Ramos (cell line): ENCODE results near the gene PWP2.
"Not testable (repeated sequence)": the region's sequence is repeated elsewhere in the genome, so short reads cannot be mapped to it uniquely, and the experiment has no call there.

Experiments used
- in situ Hi-C: fragments of 300-500 bp; cut with MboI; formaldehyde crosslinking; loops from one replicate; pipeline ENCODE4 v1.14.3; 2022; ENCODE audit warnings: low sequenced_read_pairs; ENCODE audit not compliant: unreplicated experiment

The PWP2 gene

DNA sequence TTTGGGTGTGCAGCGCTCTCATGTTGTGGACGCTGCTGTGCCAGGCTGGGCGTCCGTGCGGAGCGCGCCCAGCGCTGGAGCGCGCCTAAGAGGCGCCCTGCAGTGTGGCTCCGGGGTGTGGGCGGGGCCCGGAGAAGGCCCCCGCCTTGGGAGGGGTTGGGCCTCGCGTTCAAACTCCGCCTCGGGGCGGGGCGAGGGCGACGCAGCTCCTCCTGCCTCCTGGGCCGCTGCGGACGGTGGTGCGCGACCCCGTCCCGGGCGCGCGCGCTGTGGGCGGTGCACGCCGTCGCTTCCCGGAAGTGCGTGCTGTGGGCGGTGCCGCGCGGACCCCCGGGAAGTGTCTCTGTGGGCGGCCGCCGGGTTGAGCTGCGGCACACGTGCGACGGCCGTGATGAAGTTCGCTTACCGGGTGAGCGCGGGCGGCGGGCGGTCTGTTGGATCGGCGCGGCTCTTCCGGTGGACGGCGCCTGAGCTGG, at the start of gene PWP2:
Gene PWP2 (plus strand): TSS at position 374 of the 476 bp plus-strand sequence. CDS start 18 bp downstream, at position 392.
- in situ Hi-C loops = not testable (repeated sequence)

- in situ Hi-C loops = no loop called here
Observed at GRCh38 chr21:44057960-44058651, 49.1 kb upstream of the PWP2 start.

DNA sequence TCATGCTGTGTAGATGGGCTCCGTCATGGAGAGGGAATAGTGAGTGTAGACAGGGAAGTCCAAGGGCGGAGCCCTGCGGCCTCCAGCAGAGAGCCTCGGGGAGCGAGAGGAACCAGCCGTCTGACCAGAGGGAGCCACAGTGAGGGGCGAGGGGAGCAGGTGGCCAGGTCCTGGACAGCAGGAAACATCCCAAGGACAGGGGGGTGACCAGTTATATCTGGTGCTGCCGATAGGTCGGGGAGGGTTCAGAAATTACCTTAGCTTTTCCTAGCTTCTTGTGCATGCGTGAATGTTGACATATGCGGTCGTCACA, 48.6 kb upstream of the PWP2 start:
- in situ Hi-C loops = no loop called here

- in situ Hi-C loops = no loop called here
Observed at GRCh38 chr21:44058981-44059380, 48.2 kb upstream of the PWP2 start.

DNA sequence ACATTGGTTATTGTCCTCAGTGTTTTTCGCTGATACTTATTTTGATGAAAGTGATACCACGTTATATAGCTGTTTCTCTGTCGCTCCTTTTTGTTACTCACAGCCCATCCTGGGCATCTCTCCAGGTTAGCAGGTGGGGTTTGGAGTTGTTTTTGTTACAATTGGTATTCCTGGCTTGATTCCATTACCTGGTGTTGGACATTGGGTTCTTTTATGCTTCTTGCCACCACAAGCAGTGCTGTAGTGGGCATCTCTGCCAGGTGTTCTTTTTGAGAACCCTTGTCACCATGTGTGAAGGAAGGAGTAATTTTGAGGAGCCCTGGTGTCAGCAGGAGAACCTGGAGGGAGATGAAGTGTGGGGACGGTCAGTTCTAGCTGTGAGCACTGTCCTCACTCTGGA, 47.5 kb upstream of the PWP2 start:
- in situ Hi-C loops = no loop called here

DNA sequence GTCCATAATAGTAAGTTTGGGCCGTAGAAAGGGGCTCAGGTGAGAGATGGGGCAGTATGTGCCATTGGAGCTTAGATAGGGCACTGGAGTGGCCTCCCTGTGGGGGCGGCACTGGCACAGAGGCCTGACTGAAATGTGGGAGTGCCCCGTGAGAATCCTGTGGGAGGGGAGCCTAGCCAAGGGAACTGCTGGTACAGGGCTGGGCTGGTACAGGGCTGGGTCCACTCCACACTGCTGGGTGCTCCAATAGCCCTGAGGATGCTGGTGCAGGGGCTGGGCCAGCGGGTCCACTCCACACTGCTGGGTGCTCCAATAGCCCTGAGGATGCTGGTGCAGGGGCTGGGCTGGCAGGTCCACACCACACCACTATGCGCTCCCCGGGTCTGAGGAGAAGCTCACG, 44.8 kb upstream of the PWP2 start:
- in situ Hi-C loops = no loop called here

DNA sequence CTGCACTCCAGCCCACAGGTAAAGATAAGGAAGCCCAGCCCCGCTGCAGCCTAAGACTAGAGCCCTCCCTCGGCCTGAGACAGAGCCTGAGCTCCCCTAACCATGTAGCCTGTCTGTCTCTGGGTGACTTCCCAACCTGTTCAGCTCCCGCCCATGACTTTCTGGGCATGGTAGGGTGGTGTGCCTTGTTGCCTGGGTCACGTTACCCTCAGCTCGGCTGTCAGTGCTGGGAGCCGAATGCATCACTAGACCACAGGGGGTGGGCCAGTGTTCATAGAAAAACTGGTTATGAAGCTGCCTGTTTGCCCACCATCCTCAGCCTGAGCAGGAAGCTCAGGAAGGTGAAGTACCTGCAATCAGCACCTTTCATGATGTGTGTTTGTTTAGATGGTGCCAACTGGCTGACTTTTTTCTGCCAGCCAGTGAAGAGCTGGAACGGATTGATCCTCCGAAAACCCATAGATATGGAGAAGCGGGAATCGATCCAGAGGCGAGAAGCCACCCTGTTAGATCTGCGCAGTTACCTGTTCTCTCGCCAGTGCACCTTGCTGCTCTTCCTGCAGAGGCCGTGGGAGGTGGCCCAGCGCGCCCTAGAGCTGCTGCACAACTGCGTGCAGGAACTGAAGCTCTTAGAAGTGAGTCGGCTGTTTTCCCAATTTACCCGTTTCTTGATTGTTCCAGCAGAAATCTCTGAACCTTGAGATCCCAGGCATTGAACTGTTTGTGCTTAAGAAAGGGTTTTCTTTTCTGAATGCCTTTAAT, 43.9 kb upstream of the PWP2 start:
- in situ Hi-C loops = no loop called here

DNA sequence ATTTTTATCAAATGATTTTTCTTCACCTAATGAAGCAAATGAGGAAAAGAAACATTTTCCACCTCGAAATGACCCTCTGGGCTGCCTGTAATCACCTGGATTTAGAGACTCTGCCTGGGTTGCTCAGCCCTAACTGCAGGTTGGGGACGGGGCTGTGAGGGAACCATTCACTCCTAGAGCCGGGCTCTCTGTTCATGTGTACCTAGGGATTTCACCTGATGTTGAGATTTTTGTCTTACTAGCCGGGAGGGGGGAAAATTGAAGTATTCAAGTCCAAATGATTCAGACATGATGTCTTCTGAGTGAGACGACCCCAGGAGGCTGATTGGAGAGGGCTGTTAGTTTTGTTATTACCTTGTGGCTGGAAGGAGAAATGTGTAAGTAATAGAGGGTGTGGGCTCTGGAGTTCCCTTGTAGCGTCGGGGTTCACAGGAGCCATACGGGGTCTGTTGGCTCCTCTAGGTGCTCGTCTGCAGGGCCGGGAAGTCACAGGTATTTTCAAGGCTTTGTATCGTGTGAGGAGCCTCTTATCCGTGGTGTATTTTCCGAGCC, 42.3 kb upstream of the PWP2 start:
- in situ Hi-C loops = loop anchor here (5.0 kb wide), 1 partner anchor 33 kb away; no protein-coding TSS in a partner anchor

GRCh38 chr21:44065428-44065827, 41.8 kb upstream of the PWP2 start:
- in situ Hi-C loops = loop anchor here (5.0 kb wide), 1 partner anchor 33 kb away; no protein-coding TSS in a partner anchor

DNA sequence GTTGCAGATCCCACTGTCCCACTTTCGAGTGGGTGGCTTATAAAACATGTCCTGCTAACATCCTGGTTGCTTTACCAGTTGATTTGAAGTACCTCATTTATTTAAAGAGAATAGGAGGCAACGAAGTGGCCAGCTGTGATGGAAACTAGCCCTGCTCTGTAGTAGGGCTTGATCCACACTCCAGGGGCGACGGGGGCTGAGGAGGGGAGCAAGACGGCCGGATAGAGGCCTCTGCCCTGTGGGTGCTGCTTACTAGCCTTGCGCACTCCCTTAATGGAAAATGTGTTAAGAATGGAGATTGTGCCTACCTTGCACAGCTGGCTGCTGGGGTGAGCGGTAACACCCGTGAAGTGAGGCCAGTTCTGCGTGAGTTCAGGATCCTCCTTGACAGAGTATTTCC, 41.1 kb upstream of the PWP2 start:
- in situ Hi-C loops = loop anchor here (5.0 kb wide), 1 partner anchor 34 kb away; no protein-coding TSS in a partner anchor

- in situ Hi-C loops = loop anchor here (5.0 kb wide), 1 partner anchor 35 kb away; no protein-coding TSS in a partner anchor
Observed at GRCh38 chr21:44067011-44067839, 40.0 kb upstream of the PWP2 start.

- in situ Hi-C loops = no loop called here
Observed at GRCh38 chr21:44070391-44070790, 36.8 kb upstream of the PWP2 start.

DNA sequence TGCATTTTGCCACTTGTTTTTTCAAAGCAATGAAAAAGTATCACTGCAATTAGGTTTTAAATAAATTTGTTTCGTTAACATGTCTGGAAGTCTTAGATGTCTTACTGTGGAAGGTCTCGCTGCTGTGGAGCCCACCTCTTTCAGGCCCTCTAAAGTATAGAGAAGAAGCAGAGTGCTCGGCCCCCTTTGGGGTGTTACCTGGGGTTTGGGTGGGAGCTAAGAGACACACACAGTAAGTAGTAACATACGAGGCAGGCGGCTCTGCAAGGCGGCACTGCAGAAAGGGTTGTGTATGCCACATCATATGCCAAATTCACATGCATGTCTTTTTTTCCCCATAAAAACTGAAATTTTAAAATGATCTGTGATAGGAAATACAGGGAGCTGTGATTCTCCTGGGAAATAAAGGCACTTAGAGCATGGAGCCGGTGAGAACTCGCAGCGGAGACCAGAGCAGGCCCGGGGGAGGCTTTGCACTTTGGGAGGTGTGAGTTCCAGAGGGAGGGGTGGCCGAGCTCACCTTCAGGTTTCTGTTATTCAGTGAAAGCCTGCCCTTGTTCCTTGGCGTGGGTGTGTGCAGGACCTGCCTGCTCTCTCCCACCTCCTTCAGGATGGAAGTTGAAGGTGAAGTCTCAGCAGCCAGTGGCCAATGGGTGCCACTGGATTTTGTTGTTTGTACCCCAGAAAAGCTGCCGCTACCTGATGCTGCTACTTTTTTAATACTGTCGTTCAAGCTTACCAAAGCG, 35.7 kb upstream of the PWP2 start:
- in situ Hi-C loops = no loop called here

DNA sequence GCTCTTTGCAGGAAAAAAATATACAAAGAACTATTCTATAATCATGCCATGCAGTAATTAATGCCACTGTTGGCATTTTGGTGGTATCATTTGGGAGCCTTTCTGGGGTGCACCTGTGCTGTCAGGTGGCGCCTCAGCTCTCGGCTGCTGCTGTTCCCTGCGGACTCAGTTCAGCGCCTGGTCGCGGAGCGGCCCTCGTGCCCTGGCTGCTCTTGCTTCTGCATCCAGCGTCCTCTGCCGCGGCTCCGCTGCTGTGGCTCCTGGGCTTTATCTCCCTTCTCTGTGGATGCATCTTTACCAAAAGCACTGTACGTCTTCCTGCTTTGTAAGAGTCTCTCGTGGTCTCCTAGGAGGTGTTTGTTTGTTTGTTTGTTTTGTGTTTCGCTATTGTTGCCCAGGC, 35.1 kb upstream of the PWP2 start:
- in situ Hi-C loops = no loop called here

GRCh38 chr21:44074315-44074958, 32.8 kb upstream of the PWP2 start:
- in situ Hi-C loops = no loop called here

DNA sequence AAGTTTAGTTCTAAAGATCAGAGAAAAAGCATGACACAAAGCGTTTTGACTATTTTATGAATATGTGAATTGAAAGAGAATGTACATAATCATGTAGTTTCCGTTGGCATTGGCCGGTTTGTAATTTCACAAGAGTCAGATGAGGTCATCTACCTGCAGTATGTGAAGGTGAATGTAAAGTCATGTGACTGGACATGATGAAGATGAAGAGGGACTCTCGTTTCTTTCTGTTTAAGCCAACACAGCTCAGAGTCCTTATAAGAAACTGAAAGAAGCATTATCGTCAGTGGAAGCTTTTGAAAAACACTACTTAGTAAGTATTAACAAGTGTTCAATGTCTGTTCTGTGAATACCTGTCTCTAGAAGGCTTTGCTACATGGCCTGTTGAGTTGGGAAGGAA, 30.9 kb upstream of the PWP2 start:
- in situ Hi-C loops = no loop called here

DNA sequence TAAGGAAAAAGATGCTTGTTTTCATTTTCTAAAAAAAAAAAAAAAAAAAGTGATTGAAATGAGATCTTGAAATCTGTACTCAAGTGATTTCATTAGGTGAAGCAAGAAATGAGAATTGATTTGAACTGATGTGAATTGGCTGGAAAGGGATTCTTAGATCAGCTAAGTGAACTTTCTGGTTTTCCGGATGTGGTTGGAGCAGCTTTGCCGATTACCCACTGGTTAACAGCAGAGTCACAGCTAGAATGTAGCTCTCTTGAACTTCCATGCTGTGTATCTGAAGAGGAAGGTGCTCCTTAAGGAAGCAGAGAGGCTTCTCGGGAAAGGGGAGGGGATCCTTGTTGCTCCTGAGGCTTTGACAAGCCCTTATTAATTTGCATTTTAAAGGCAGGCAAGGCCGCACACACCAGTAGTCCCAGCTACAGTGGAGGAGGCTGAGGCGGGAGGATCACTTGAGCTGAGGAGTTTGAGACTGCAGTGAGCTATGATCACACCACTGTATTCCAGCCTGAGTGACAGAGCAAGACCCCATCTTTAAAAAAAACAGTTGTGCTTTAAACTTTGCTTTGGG, 28.7 kb upstream of the PWP2 start:
- in situ Hi-C loops = no loop called here

DNA sequence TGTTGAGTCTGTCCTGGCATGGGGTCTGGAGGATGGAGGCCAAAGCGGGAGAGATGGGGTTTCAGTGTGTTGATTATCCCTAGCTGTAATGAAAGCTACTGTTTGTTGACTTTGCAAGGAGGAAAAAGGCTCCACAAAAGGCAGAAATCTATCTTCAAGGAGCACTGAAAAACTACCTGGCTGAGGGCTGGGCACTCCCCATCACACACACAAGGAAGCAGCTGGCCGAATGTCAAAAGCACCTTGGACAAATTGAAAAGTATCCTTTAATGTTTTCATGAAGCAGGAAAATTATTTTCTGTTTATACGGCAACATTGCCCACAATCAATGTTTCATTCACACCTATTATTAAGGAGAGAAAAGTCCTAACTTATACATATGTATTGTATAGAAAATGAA, 27.8 kb upstream of the PWP2 start:
- in situ Hi-C loops = no loop called here

GRCh38 chr21:44079846-44080245, 27.4 kb upstream of the PWP2 start:
- in situ Hi-C loops = no loop called here
